K562 (cell line): Measurements from ENCODE around the gene PGR. TPM values are rescaled to one million over a fixed set of nuclear protein-coding genes. Genes with fewer than 3 reads are reported as not detected.

Experiments
- ATAC-seq: fragments of 200-7000 bp; cut with Tn5 transposase; 3 replicates; pipeline ENCODE4 v1.9.1; 2020; ENCODE audit warnings: moderate library complexity
- BruUV-seq: library from RNA; stranded (reverse); fragments of 400-500 nt; replicated peaks from 2 replicates; lab custom pipeline; 2021; lab: Mats Ljungman, UMichigan
- CTCF ChIA-PET: fragments of 300-600 bp; formaldehyde crosslinking; extraction: SDS; loops from one replicate; lab custom pipeline; 2021; ENCODE audit warnings: low intra/inter-chr PET ratio; lab: Yijun Ruan, JAX
- POLR2A ChIA-PET: fragments of 300-600, 350-650 bp; sonication (Branson Sonifier 250); formaldehyde crosslinking; extraction: SDS; loops from one replicate; lab custom pipeline; 2021; ENCODE audit warnings: antibody characterized with exemption, inconsistent platforms; lab: Yijun Ruan, JAX
- DNase-seq, 4 experiments: peaks; one replicate each; pipeline versions ENCODE4 v3.0.0 to v3.0.0-alpha.2; 2011 to 2018; ENCODE audit warnings: low spot score in 3 of 4, mixed read lengths in 3 of 4; ENCODE audit errors: extremely low read depth in 1 of 4
- FAIRE-seq: peaks from 2 replicates; lab custom pipeline; 2011; peaks lifted over from hg19 to GRCh38; lab: Jason Lieb, UNC
- H2AFZ ChIP-seq: 2 replicates; pipeline ENCODE4 v1.6.0; 2011; ENCODE audit warnings: low read depth, low read length, control low read depth, inconsistent platforms
- H3K27ac ChIP-seq: fragments of 200-600 bp; 3 replicates; pipeline ENCODE4 v1.8.0; 2011; ENCODE audit warnings: low read depth, mild to moderate bottlenecking, control low read depth, inconsistent platforms, low read length, moderate library complexity, mixed read lengths; ENCODE audit errors: extremely low read depth
- H3K27me3 ChIP-seq, 2 experiments: fragments of 300-600 bp in 1 of 2; 2 replicates in 1 of 2; 3 replicates in 1 of 2; pipeline versions ENCODE4 v1.6.0 to v1.8.0; 2011; ENCODE audit warnings: inconsistent platforms in 2 of 2, low read length in 2 of 2, mild to moderate bottlenecking in 1 of 2, mixed read lengths in 1 of 2, moderate library complexity in 1 of 2; ENCODE audit not compliant: control insufficient read depth in 2 of 2, insufficient read depth in 2 of 2
- H3K36me3 ChIP-seq: fragments of 300-600 bp; 3 replicates; pipeline ENCODE4 v1.8.0; 2011; ENCODE audit warnings: mild to moderate bottlenecking, low read length, inconsistent platforms; ENCODE audit not compliant: control insufficient read depth, insufficient read depth
- H3K4me1 ChIP-seq, 2 experiments: fragments of 200-600 bp in 1 of 2; replicated peaks in 1 of 2; 2 replicates in 1 of 2; 3 replicates in 1 of 2; pipeline versions ENCODE4 v1.5.1 to v1.8.0; 2011; ENCODE audit warnings: inconsistent platforms in 2 of 2, low read length in 2 of 2, mild to moderate bottlenecking in 1 of 2, mixed read lengths in 1 of 2, moderate library complexity in 1 of 2; ENCODE audit not compliant: control insufficient read depth in 2 of 2, insufficient read depth in 2 of 2
- H3K4me2 ChIP-seq: 2 replicates; pipeline ENCODE4 v1.6.1; 2011; ENCODE audit warnings: low read length, control low read depth, inconsistent platforms, mixed read lengths; ENCODE audit not compliant: insufficient read depth
- H3K4me3 ChIP-seq: fragments of 200-600 bp; sonication (generic), shearing (Covaris generic); 2 replicates; pipeline ENCODE4 v1.5.1; 2016; ENCODE audit warnings: control low read depth, inconsistent platforms
- H3K79me2 ChIP-seq: fragments of 200-600 bp; 3 replicates; pipeline ENCODE4 v1.8.0; 2011; ENCODE audit warnings: low read length, inconsistent platforms; ENCODE audit not compliant: control insufficient read depth, insufficient read depth
- H3K9ac ChIP-seq, 2 experiments: 2 replicates each; pipeline versions ENCODE4 v1.6.0 to v1.6.1; 2011; ENCODE audit warnings: low read depth in 2 of 2, low read length in 2 of 2, control low read depth in 1 of 2, inconsistent platforms in 1 of 2, mild to moderate bottlenecking in 1 of 2, mixed read lengths in 1 of 2; ENCODE audit not compliant: insufficient read depth in 1 of 2
- H3K9me1 ChIP-seq: one replicate; pipeline ENCODE4 v1.6.0; 2011; ENCODE audit warnings: inconsistent platforms, mild to moderate bottlenecking, low read length, moderate library complexity; ENCODE audit not compliant: control insufficient read depth, insufficient read depth
- H3K9me3 ChIP-seq: replicated peaks from 2 replicates; pipeline ENCODE4 v1.5.1; 2011; ENCODE audit warnings: low read depth, low read length, inconsistent platforms; ENCODE audit not compliant: control insufficient read depth, insufficient read depth
- H4K20me1 ChIP-seq: replicated peaks from 2 replicates; pipeline ENCODE4 v1.6.1; 2011; ENCODE audit warnings: low read length, inconsistent platforms, mixed read lengths; ENCODE audit not compliant: control insufficient read depth, insufficient read depth
- BDP1 ChIP-seq: IDR thresholded peaks from 3 replicates; pipeline ENCODE4 v1.6.1; 2011; ENCODE audit not compliant: insufficient read length, insufficient read depth
- CTCF ChIP-seq, 3 experiments: IDR thresholded peaks in 2 of 3; conservative IDR thresholded peaks in 1 of 3; 2 replicates each; pipeline ENCODE4 v1.5.1; 2011 to 2012; ENCODE audit warnings: low read length in 3 of 3, mild to moderate bottlenecking in 3 of 3, control low read depth in 2 of 3, improper control_type of control experiment in 1 of 3, inconsistent platforms in 1 of 3, low read depth in 1 of 3, mixed read lengths in 1 of 3, moderate library complexity in 1 of 3; ENCODE audit not compliant: insufficient read depth in 2 of 3
- MTA2 ChIP-seq: fragments of 450-650 bp; IDR thresholded peaks from 2 replicates; pipeline ENCODE4 v1.6.1; 2016; ENCODE audit warnings: low read depth
- RAD21 ChIP-seq, 2 experiments: fragments of 250-450 bp in 1 of 2; fragments of 450-650 bp in 1 of 2; sonication (Bioruptor Pico) in 1 of 2; formaldehyde crosslinking in 1 of 2; IDR thresholded peaks in 1 of 2; conservative IDR thresholded peaks in 1 of 2; 2 replicates each; pipeline versions ENCODE4 v1.4.0 to v1.8.0; 2020 to 2022; ENCODE audit warnings: mild to moderate bottlenecking in 2 of 2, moderate library complexity in 1 of 2
- REST ChIP-seq, 2 experiments: fragments of 450-650 bp; formaldehyde crosslinking in 1 of 2; IDR thresholded peaks; 2 replicates each; pipeline versions ENCODE4 v1.4.0 to v1.6.1; 2014 to 2020; ENCODE audit warnings: mild to moderate bottlenecking in 2 of 2, borderline replicate concordance in 1 of 2, low read depth in 1 of 2
- SMC3 ChIP-seq: conservative IDR thresholded peaks from 2 replicates; pipeline ENCODE4 v1.6.1; 2011; ENCODE audit warnings: low read depth, low read length, improper control_type of control experiment; ENCODE audit not compliant: insufficient read depth
- ZNF165 ChIP-seq: fragments of 250-450 bp; sonication (Bioruptor Pico); IDR thresholded peaks from 2 replicates; pipeline ENCODE4 v1.4.0; 2020; ENCODE audit warnings: borderline replicate concordance
- WGBS: fragments of 100-300 bp; shearing (Covaris generic); methylation state at CpG from one replicate; pipeline ENCODE4 v1.1.6; 2016; ENCODE audit warnings: low coverage, mixed read lengths; ENCODE audit not compliant: insufficient coverage; ENCODE audit errors: missing lambda C conversion rate; 5-methylcytosine and 5-hydroxymethylcytosine counted together
- in situ Hi-C: fragments of 300-500 bp; cut with MboI; formaldehyde crosslinking; loops from 4 replicates; pipeline ENCODE4 v1.15.0; 2018; ENCODE audit warnings: inconsistent platforms, mixed read lengths
- intact Hi-C: fragments of 100-400 bp; cut with micrococcal nuclease; formaldehyde crosslinking; loops from 2 replicates; pipeline ENCODE4 v1.14.2; 2022
- polyA plus RNA-seq, 8 experiments: library from polyadenylated mRNA; depleted of rRNA in 4 of 8; stranded (reverse) in 5 of 8; unstranded in 3 of 8; fragments of >200 nt; fragmentation: Nextera tagmentation in 2 of 8; fragmentation: Illumina TruSeq in 1 of 8; extraction: Ambion mirVana in 2 of 8; extraction: Trizol in 1 of 8; gene quantifications; 2 replicates each; pipeline versions ENCODE4 v1.2.1 to v1.2.3, GENCODE V29; 2011 to 2014; ENCODE audit warnings: inconsistent platforms in 1 of 8, missing spikeins in 1 of 8
- total RNA-seq, 7 experiments: library from RNA; depleted of rRNA in 6 of 7; stranded (reverse); fragments of >200 nt in 6 of 7; fragmentation: Illumina TruSeq in 2 of 7; extraction: Trizol in 2 of 7; gene quantifications; 2 replicates each; pipeline versions ENCODE4 v1.2.1 to v1.2.3, GENCODE V29; 2011 to 2021; ENCODE audit warnings: low replicate concordance in 1 of 7

The PGR gene
- total and polyA plus RNA-seq, 9 of the 15 experiments (the other 6 are each of a cell fraction or from before 2014, with no cell fraction given) = 0.43 to 2.4 (median 1.3) TPM

GRCh38 chr11:100980156-100980555, 149.5 kb downstream of the PGR start:
- in situ Hi-C loops (no loop called here), intact Hi-C loops (loop anchor here (1.0 kb wide), 1 partner anchor 456 kb away; no protein-coding TSS in a partner anchor)
- CTCF ChIA-PET = no interaction called here
- no peaks in the 10 kb centered on the region for H3K79me2 ChIP-seq
- peak in 1 of 4 experiments; percentile 30 for DNase-seq
- H3K4me1 ChIP-seq = no peaks in the 10 kb centered on the region; a peak in 2 of 5 replicates
- peak; percentile 75 for FAIRE-seq
- no peaks in the 10 kb centered on the region; the same call in 2 of the 3 replicates for H3K36me3 ChIP-seq
- no peaks in the 10 kb centered on the region for H3K9me3 ChIP-seq
- no peak for TF ChIP-seq ZNF165 (CRISPR knock-in tag)
- TF ChIP-seq MTA2 = no peak
- 0 out of 2 replicates have a peak, but pooled peaks have one; percentile 37 for TF ChIP-seq SMC3
- TF ChIP-seq CTCF (IDR thresholded peaks at IDR 0.05 in 2 of 3, conservative IDR thresholded peaks at IDR 0.05 in 1 of 3; ENCODE audit: insufficient read depth in 2 of 3, low read depth in 1 of 3, low read length in 3 of 3) = peak; percentile 33 to 54 (median 38); a peak in 4 of 6 replicates
- TF ChIP-seq BDP1 = no peak
- peak; percentile 48 to 67 for TF ChIP-seq RAD21 (CRISPR knock-in tag; conservative IDR thresholded peaks at IDR 0.05 in 1 of 2, IDR thresholded peaks at IDR 0.05 in 1 of 2)
- peak; percentile 47; the same call in 1 of the 2 replicates for TF ChIP-seq REST (IDR thresholded peaks at IDR 0.05; ENCODE audit: borderline replicate concordance)
- TF ChIP-seq REST (CRISPR knock-in tag; IDR thresholded peaks at IDR 0.05; ENCODE audit: low read depth) = no peak
- no peaks in the 10 kb centered on the region for H4K20me1 ChIP-seq
- H2AFZ ChIP-seq = 0 out of 2 replicates have a peak overlapping the region, but pooled peaks have one; percentile 51
- POLR2A ChIA-PET = no interaction called here
- WGBS = 11% methylated on average over 3 of the region's 3 CpGs
- H3K9ac ChIP-seq = no peak overlapping the region
- H3K9me1 ChIP-seq = no peaks in the 10 kb centered on the region
- H3K27me3 ChIP-seq = no peaks in the 10 kb centered on the region
- H3K4me3 ChIP-seq = no peak overlapping the region
- no TSS peak for BruUV-seq
- no peak overlapping the region for H3K4me2 ChIP-seq
- ATAC-seq = peak; percentile 85
- H3K27ac ChIP-seq = no peak overlapping the region
